Spleen (tissue), 7 donors: Measurements from ENCODE around the gene SPTAN1.

Experiments used
- CTCF ChIP-seq, 11 experiments: fragments of 200-600 bp in 7 of 11; fragments of 450-650 bp in 4 of 11; sonication (generic) in 4 of 11; IDR thresholded peaks in 8 of 11; conservative IDR thresholded peaks in 3 of 11; 1 replicate in 7 of 11; 2 replicates in 4 of 11; pipeline versions ENCODE4 v1.4.0 to v1.8.0; 2016 to 2021; ENCODE audit warnings: antibody characterized with exemption in 11 of 11, inconsistent platforms in 4 of 11, mild to moderate bottlenecking in 1 of 11
- POLR2A ChIP-seq, 3 donors: fragments of 450-650 bp; IDR thresholded peaks; one replicate each; pipeline ENCODE4 v1.5.1; 2017; ENCODE audit warnings: antibody characterized with exemption in 3 of 3, mild to moderate bottlenecking in 1 of 3
- POLR2AphosphoS5 ChIP-seq, 3 donors: sonication (generic); formaldehyde crosslinking; IDR thresholded peaks; one replicate each; pipeline ENCODE4 v1.5.1; 2017; ENCODE audit warnings: antibody characterized with exemption in 3 of 3
- donor health status: DM: no; HTN: no; CAD: no; lungs with moderate emphysema.
- donor health status: DM: no; HTN: no; CAD: no.
- donor health status: DM: no; HTN: no; CAD: no.

GRCh38 chr9:128634651-128635262 is 82.4 kb downstream of the SPTAN1 start:
- TF ChIP-seq POLR2A (IDR thresholded peaks at IDR 0.05) (no peak), CTCF (IDR thresholded peaks at IDR 0.05 in 8 of 11, conservative IDR thresholded peaks at IDR 0.05 in 3 of 11) (no peak), POLR2AphosphoS5 (IDR thresholded peaks at IDR 0.05) (peak in 1 of 3 donors; percentile 28)
